BLaER1 treated with 17β-estradiol and CSF1 and Interleukin-3, amounts not matched to agents 10 nM and 100 nM (cell line): ENCODE results near the gene YARS1.

ENCODE experiments used
- H3K27ac ChIP-seq, 11 experiments: shearing (Covaris generic); formaldehyde crosslinking; 2 replicates each; pipeline ENCODE4 v1.8.1; 2022
- H3K27me3 ChIP-seq, 11 experiments: shearing (Covaris generic); formaldehyde crosslinking; 2 replicates each; pipeline ENCODE4 v1.8.1; 2022
- H3K36me3 ChIP-seq, 11 experiments: shearing (Covaris generic); formaldehyde crosslinking; 2 replicates each; pipeline ENCODE4 v1.8.1; 2022
- H3K4me1 ChIP-seq, 10 experiments: shearing (Covaris generic); formaldehyde crosslinking; 2 replicates each; pipeline ENCODE4 v1.8.1; 2022
- H3K4me2 ChIP-seq, 11 experiments: shearing (Covaris generic); formaldehyde crosslinking; 2 replicates each; pipeline ENCODE4 v1.8.1; 2022
- H3K4me3 ChIP-seq, 10 experiments: shearing (Covaris generic); formaldehyde crosslinking; 2 replicates each; pipeline ENCODE4 v1.8.1; 2022
- H3K9ac ChIP-seq, 11 experiments: shearing (Covaris generic); formaldehyde crosslinking; 2 replicates each; pipeline ENCODE4 v1.8.1; 2022
- H3K9me3 ChIP-seq, 11 experiments: shearing (Covaris generic); formaldehyde crosslinking; replicated peaks in 1 of 11; 2 replicates each; pipeline ENCODE4 v1.8.1; 2022
- H4K20me1 ChIP-seq, 11 experiments: shearing (Covaris generic); formaldehyde crosslinking; 2 replicates each; pipeline ENCODE4 v1.8.1; 2022
- Cebpa-rat ChIP-seq, 11 experiments: shearing (Covaris generic); IDR thresholded peaks; 2 replicates each; pipeline ENCODE4 v1.8.1; 2022

YARS1 gene

GRCh38 chr1:32859915-32860314 lies 42.8 kb upstream of the YARS1 start:
- H3K4me2 ChIP-seq, result no peak overlapping the region
- no peak overlapping the region for H3K9ac ChIP-seq
- H3K4me1 ChIP-seq, result peaks cover 0 to 37% (median 0%) of the 10 kb centered on the region in 10 experiments; a peak in 4 of 20 replicates
- no peaks in the 10 kb centered on the region for H3K27me3 ChIP-seq
- H3K27ac ChIP-seq, result no peak overlapping the region
- no peak for TF ChIP-seq Cebpa-rat (IDR thresholded peaks at IDR 0.05)
- H3K36me3 ChIP-seq, result peaks cover 56 to 99% (median 89%) of the 10 kb centered on the region in 11 experiments
- no peaks in the 10 kb centered on the region for H3K9me3 ChIP-seq
- peaks cover 0 to 24% (median 0%) of the 10 kb centered on the region in 11 experiments; a peak in 4 of 22 replicates for H4K20me1 ChIP-seq
- no peak overlapping the region for H3K4me3 ChIP-seq

DNA sequence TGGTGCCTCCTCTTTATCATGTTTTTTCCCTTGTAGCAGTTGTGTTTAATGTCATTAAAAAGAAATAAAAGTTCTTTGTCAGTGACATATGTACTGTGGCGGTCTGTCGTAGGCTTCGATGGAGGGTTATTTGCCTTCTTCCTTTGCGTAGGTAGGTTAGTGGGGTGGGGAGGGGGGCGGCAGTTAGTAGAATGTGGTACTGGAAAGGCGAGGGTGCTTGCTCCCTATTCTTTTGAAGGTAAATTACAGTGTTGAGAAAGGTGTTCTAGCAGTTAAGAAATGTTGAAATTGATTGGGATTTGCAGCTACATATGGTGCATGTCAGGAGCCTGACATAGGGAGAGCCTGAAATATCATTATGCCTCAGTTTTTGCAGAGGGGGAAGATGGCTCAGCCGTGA lies 41.6 kb upstream of the YARS1 start:
- no peak overlapping the region for H3K4me3 ChIP-seq
- no peak overlapping the region for H3K9ac ChIP-seq
- H4K20me1 ChIP-seq, result peaks cover 0 to 23% (median 0%) of the 10 kb centered on the region in 11 experiments; a peak in 4 of 22 replicates
- peaks cover 0 to 34% (median 0%) of the 10 kb centered on the region in 10 experiments; a peak in 4 of 20 replicates for H3K4me1 ChIP-seq
- no peaks in the 10 kb centered on the region for H3K27me3 ChIP-seq
- peaks cover 59 to 100% (median 91%) of the 10 kb centered on the region in 11 experiments for H3K36me3 ChIP-seq
- H3K27ac ChIP-seq, result no peak overlapping the region
- H3K4me2 ChIP-seq, result no peak overlapping the region
- no peaks in the 10 kb centered on the region for H3K9me3 ChIP-seq
- no peak for TF ChIP-seq Cebpa-rat (IDR thresholded peaks at IDR 0.05)

- Histone ChIP-seq H3K9me3 (no peaks in the 10 kb centered on the region), H3K4me3 (no peak overlapping the region), H4K20me1 (peaks cover 0 to 16% (median 0%) of the 10 kb centered on the region in 11 experiments; a peak in 3 of 22 replicates), H3K9ac (no peak overlapping the region), H3K27ac (no peak overlapping the region), H3K36me3 (peaks cover 66 to 100% (median 96%) of the 10 kb centered on the region in 11 experiments), H3K27me3 (no peaks in the 10 kb centered on the region), H3K4me2 (no peak overlapping the region), H3K4me1 (peaks cover 0 to 27% (median 0%) of the 10 kb centered on the region in 10 experiments; a peak in 4 of 20 replicates)
- TF ChIP-seq Cebpa-rat (IDR thresholded peaks at IDR 0.05), result no peak
Observed at GRCh38 chr1:32858136-32858535, 41.0 kb upstream of the YARS1 start.

DNA sequence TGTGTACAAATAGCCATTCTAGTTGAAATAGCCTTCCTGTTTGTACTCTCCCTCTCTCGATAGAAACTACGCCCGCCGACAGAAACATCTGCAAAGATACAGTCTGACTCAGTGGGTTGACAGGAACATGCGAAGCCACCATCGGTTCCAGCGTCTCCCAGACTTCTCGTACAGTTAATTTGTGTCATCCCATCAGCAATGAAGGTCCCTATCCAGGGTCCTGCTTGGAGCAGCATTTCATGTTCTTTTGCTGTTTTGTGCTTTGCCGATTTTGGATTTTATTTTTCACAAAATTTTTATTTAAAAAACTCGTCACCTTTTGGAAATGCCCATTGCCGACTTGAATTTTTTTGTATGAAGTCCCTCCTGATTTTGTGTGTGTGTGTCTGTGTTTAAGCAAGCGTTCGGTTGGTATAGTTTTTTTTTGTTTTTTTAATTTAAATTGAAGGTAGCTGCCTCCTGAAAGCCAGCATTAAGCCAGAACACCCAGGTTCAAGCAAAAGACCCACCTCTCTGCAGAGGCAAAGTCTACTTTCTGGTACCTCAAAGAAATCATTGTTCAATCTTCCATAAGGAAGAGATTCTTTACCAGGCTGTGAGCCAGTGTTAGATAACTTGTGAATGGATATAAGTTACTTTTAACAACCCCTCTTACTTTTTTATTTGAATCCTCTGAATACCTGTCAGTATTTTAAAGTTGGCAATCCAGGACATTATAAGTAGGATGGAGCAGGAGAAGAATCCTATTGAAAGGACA lies 38.9 kb upstream of the YARS1 start:
- peaks cover 82 to 100% (median 93%) of the 10 kb centered on the region in 11 experiments for H3K36me3 ChIP-seq
- TF ChIP-seq Cebpa-rat (IDR thresholded peaks at IDR 0.05), result no peak
- no peak overlapping the region for H3K9ac ChIP-seq
- no peaks in the 10 kb centered on the region for H3K27me3 ChIP-seq
- no peak overlapping the region for H3K4me2 ChIP-seq
- H3K27ac ChIP-seq, result no peak overlapping the region
- H3K4me3 ChIP-seq, result no peak overlapping the region
- H3K9me3 ChIP-seq, result no peaks in the 10 kb centered on the region
- H4K20me1 ChIP-seq, result peaks cover 0 to 13% (median 0%) of the 10 kb centered on the region in 11 experiments; a peak in 1 of 22 replicates
- peaks cover 0 to 6% (median 0%) of the 10 kb centered on the region in 10 experiments; a peak in 3 of 20 replicates for H3K4me1 ChIP-seq

DNA sequence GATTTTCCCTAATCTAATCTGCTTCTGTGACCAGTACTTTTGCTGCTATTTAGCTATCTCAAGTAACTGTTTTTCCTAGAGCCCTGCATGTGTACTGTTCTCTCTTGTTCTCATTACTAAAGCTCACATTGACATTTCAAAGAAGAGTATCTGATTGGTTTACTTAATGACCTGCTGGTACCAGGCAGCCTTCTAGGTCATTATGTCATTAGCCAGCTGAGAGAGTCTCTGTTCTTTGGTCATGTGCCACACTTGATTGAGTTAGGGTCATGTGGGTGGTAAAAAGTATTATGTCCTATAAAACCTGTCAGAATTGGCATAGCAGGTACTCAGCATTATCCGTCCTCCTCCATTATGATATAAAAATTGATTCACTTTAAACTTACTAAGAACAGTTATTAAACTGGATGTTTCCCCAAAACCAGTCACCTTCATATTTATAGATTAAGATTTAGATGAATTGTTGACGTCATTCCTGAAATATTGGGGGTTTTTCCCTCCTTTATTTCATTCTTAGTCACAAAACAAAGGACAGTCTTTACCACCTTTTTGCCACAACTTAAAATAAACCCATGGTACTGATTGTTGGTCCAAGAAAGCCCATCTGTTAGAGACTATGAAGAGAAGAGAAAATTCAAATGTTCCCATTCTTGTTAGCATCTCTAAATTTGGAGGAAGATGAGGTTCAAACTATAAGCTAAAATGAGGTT lies 31.4 kb upstream of the YARS1 start:
- Histone ChIP-seq H3K27me3 (no peaks in the 10 kb centered on the region), H3K4me1 (no peaks in the 10 kb centered on the region)

DNA sequence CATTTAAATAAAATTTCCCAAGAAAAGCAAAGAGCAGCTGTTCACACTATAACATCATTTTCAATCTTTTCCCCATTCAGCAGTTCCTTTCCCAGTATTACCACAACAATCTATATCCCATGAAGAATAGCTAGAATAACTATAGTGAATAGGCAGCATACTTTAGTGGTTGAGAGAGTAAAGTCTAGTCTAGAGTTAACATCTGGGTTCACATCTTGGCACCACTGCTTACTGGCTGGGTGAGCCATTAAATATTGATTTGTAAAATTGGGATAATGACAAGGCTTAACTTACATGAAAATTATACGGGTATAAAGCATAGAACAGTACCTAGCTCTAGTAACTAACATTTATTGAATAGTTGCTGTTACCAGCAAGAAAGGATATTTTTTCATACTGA lies 14.7 kb upstream of the YARS1 start:
- H3K4me3 ChIP-seq, result no peak overlapping the region
- H3K27me3 ChIP-seq, result no peaks in the 10 kb centered on the region
- H3K9me3 ChIP-seq, result no peaks in the 10 kb centered on the region
- peaks cover 0 to 5% (median 0%) of the 10 kb centered on the region in 10 experiments; a peak in 1 of 20 replicates for H3K4me1 ChIP-seq
- peaks cover 0 to 7% (median 0%) of the 10 kb centered on the region in 11 experiments; a peak in 2 of 22 replicates for H4K20me1 ChIP-seq
- H3K9ac ChIP-seq, result no peak overlapping the region
- peaks cover 87 to 98% (median 93%) of the 10 kb centered on the region in 11 experiments for H3K36me3 ChIP-seq
- H3K4me2 ChIP-seq, result no peak overlapping the region
- no peak overlapping the region for H3K27ac ChIP-seq
- no peak for TF ChIP-seq Cebpa-rat (IDR thresholded peaks at IDR 0.05)

More for the DNA sequence above, 31.4 kb upstream of the YARS1 start:
- no peak for TF ChIP-seq Cebpa-rat (IDR thresholded peaks at IDR 0.05)
- Histone ChIP-seq H3K27ac (no peak overlapping the region), H3K4me3 (no peak overlapping the region), H4K20me1 (no peaks in the 10 kb centered on the region), H3K36me3 (peaks cover 76 to 98% (median 89%) of the 10 kb centered on the region in 11 experiments), H3K9ac (no peak overlapping the region), H3K9me3 (peaks cover 13 to 27% (median 21%) of the 10 kb centered on the region in 11 experiments; a peak in 21 of 22 replicates), H3K4me2 (no peak overlapping the region)

DNA sequence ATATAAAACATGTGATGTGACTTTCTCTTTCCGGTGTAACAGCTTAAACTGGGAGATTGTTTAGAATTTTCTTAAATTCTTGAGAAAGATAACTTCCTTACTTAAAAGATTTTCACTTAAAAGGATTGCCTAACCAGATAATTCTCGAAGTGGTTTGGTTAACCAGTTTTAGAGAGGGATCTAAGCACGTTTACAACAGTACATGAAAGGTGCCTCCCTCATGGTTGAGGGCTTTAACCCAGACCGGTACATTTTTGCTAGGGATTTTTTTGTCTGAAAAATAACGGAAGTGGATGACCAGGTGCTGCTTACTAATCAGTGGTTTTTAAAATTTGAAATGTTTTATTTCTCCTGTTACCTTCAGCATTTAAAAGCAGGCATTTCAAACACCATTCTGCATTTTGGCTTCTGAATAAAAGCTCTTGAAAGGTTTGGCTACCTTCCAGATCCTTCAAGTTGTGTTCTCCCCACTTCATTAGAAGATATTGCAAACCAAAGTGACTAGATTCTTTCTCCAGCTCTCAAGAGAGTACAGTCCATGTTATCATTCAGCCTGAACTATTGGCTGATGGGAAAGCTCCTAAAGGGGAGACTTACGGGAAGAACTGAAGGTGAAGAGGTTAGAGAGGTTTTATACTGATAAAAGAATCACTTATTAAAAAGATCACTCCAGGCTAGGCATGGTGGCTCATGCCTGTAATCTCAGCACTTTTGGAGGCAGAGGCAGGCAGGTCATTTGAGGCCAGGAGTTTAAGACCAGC lies 13.1 kb upstream of the YARS1 start:
- H3K4me3 ChIP-seq, result no peak overlapping the region
- TF ChIP-seq Cebpa-rat (IDR thresholded peaks at IDR 0.05), result no peak
- 0 out of 22 replicates have a peak overlapping the region, but pooled peaks of 1 of the 11 experiments have one; percentile 38 for H3K9ac ChIP-seq
- H4K20me1 ChIP-seq, result peaks cover 0 to 7% (median 0%) of the 10 kb centered on the region in 11 experiments; a peak in 2 of 22 replicates
- no peaks in the 10 kb centered on the region for H3K27me3 ChIP-seq
- no peak overlapping the region for H3K4me2 ChIP-seq
- no peaks in the 10 kb centered on the region for H3K9me3 ChIP-seq
- peaks cover 0 to 4% (median under 1%) of the 10 kb centered on the region in 10 experiments; a peak in 9 of 20 replicates for H3K4me1 ChIP-seq
- H3K27ac ChIP-seq, result no peak overlapping the region
- H3K36me3 ChIP-seq, result peaks cover 89 to 98% (median 92%) of the 10 kb centered on the region in 11 experiments

- H3K9me3 ChIP-seq, result no peaks in the 10 kb centered on the region
- no peak overlapping the region for H3K4me3 ChIP-seq
- H3K4me2 ChIP-seq, result no peak overlapping the region
- H3K27me3 ChIP-seq, result no peaks in the 10 kb centered on the region
- H3K9ac ChIP-seq, result no peak overlapping the region
- no peak for TF ChIP-seq Cebpa-rat (IDR thresholded peaks at IDR 0.05)
- H4K20me1 ChIP-seq, result peaks cover 0 to 15% (median 0%) of the 10 kb centered on the region in 11 experiments; a peak in 2 of 22 replicates
- H3K27ac ChIP-seq, result no peak overlapping the region
- H3K36me3 ChIP-seq, result peaks cover 76 to 86% (median 80%) of the 10 kb centered on the region in 11 experiments
- peaks cover 0 to 14% (median 6%) of the 10 kb centered on the region in 10 experiments; a peak in 11 of 20 replicates for H3K4me1 ChIP-seq
Observed at GRCh38 chr1:32828341-32828740, 11.2 kb upstream of the YARS1 start.
